ENCODE data around the gene XYLT2.
"Not testable (repeated sequence)": the region's sequence is repeated elsewhere in the genome, so short reads cannot be mapped to it uniquely, and the experiment has no call there.

The XYLT2 gene

GRCh38 chr17:50388728-50389127 is 42.8 kb downstream of the XYLT2 start:
- DNase-seq (ENCODE audit: extremely low read depth in 1 of 2, low read depth in 1 of 2), result no peak

GRCh38 chr17:50389534-50389933 is 43.6 kb downstream of the XYLT2 start:
- no peak for DNase-seq (ENCODE audit: extremely low read depth in 1 of 2, low read depth in 1 of 2)

- no peak for DNase-seq (ENCODE audit: extremely low read depth in 1 of 2, low read depth in 1 of 2)
Measured at GRCh38 chr17:50392621-50393020, 46.7 kb downstream of the XYLT2 start.

- DNase-seq (ENCODE audit: extremely low read depth in 1 of 2, low read depth in 1 of 2), result no peak
Measured at GRCh38 chr17:50393700-50394099, 47.8 kb downstream of the XYLT2 start.

GRCh38 chr17:50394711-50395110 is 48.8 kb downstream of the XYLT2 start:
- DNase-seq (ENCODE audit: extremely low read depth in 1 of 2, low read depth in 1 of 2), result no peak

- DNase-seq (ENCODE audit: extremely low read depth in 1 of 2, low read depth in 1 of 2), result no peak
Measured at GRCh38 chr17:50396261-50397110, 50.6 kb downstream of the XYLT2 start.

GRCh38 chr17:50397111-50397918 is 51.4 kb downstream of the XYLT2 start, which contains the start of gene LRRC59:
Gene LRRC59, minus strand, starts transcription at chr17:50397523. Its CDS starts 206 bp downstream, at chr17:50397317.
- DNase-seq (ENCODE audit: extremely low read depth in 1 of 2, low read depth in 1 of 2), result peak; percentile 73 to 91

- DNase-seq (ENCODE audit: extremely low read depth in 1 of 2, low read depth in 1 of 2), result no peak
Measured at GRCh38 chr17:50397919-50398285, 52.0 kb downstream of the XYLT2 start.

- DNase-seq (ENCODE audit: extremely low read depth in 1 of 2, low read depth in 1 of 2), result not testable (repeated sequence)
Measured at GRCh38 chr17:50398672-50399071, 52.7 kb downstream of the XYLT2 start.

GRCh38 chr17:50399591-50399990 is 53.7 kb downstream of the XYLT2 start:
- not testable (repeated sequence) for DNase-seq (ENCODE audit: extremely low read depth in 1 of 2, low read depth in 1 of 2)

- DNase-seq (ENCODE audit: extremely low read depth in 1 of 2, low read depth in 1 of 2), result not testable (repeated sequence)
Measured at GRCh38 chr17:50405351-50405750, 59.4 kb downstream of the XYLT2 start.

- no peak for DNase-seq (ENCODE audit: extremely low read depth in 1 of 2, low read depth in 1 of 2)
Measured at GRCh38 chr17:50406578-50406977, 60.7 kb downstream of the XYLT2 start.

GRCh38 chr17:50407921-50408320 is 62.0 kb downstream of the XYLT2 start:
- DNase-seq (ENCODE audit: extremely low read depth in 1 of 2, low read depth in 1 of 2), result no peak

Measured in activated CD8-positive, alpha-beta memory T cell treated with anti-CD3 and anti-CD28 coated beads for 1 hour (primary cell).